ENCODE data around the gene RCOR1.

DNA sequence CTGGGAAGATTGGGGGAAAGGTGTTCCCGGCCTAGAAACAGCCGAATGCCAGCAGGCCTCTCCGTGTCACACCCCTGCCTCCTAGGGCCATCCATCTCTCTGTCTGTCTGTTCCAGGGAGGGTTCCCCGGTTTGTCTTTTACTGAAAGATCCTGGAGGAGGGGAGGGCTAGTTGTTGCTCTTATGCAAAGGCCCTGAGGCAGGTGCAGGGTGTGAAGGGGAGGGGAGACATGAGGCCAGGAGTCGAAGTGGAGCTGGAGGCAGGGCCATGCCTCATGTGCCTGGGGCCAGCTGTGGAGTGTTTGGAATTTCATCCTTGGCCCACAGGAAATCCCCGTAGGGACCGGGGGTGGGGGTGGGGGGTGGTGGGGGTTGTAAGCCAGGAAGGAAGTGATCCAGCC is 8.7 kb upstream of the RCOR1 start:
- TF ChIP-seq, protein P1, sequence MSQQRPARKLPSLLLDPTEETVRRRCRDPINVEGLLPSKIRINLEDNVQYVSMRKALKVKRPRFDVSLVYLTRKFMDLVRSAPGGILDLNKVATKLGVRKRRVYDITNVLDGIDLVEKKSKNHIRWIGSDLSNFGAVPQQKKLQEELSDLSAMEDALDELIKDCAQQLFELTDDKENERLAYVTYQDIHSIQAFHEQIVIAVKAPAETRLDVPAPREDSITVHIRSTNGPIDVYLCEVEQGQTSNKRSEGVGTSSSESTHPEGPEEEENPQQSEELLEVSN (IDR thresholded peaks at IDR 0.05; ENCODE audit: borderline replicate concordance, low read depth) = no peak
- no peak for TF ChIP-seq SREBF2 (IDR thresholded peaks at IDR 0.05)
- TF ChIP-seq, protein P2, sequence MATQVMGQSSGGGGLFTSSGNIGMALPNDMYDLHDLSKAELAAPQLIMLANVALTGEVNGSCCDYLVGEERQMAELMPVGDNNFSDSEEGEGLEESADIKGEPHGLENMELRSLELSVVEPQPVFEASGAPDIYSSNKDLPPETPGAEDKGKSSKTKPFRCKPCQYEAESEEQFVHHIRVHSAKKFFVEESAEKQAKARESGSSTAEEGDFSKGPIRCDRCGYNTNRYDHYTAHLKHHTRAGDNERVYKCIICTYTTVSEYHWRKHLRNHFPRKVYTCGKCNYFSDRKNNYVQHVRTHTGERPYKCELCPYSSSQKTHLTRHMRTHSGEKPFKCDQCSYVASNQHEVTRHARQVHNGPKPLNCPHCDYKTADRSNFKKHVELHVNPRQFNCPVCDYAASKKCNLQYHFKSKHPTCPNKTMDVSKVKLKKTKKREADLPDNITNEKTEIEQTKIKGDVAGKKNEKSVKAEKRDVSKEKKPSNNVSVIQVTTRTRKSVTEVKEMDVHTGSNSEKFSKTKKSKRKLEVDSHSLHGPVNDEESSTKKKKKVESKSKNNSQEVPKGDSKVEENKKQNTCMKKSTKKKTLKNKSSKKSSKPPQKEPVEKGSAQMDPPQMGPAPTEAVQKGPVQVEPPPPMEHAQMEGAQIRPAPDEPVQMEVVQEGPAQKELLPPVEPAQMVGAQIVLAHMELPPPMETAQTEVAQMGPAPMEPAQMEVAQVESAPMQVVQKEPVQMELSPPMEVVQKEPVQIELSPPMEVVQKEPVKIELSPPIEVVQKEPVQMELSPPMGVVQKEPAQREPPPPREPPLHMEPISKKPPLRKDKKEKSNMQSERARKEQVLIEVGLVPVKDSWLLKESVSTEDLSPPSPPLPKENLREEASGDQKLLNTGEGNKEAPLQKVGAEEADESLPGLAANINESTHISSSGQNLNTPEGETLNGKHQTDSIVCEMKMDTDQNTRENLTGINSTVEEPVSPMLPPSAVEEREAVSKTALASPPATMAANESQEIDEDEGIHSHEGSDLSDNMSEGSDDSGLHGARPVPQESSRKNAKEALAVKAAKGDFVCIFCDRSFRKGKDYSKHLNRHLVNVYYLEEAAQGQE (IDR thresholded peaks at IDR 0.05) = no peak
- TF ChIP-seq, protein P3, sequence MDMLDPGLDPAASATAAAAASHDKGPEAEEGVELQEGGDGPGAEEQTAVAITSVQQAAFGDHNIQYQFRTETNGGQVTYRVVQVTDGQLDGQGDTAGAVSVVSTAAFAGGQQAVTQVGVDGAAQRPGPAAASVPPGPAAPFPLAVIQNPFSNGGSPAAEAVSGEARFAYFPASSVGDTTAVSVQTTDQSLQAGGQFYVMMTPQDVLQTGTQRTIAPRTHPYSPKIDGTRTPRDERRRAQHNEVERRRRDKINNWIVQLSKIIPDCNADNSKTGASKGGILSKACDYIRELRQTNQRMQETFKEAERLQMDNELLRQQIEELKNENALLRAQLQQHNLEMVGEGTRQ (IDR thresholded peaks at IDR 0.05) = no peak
- TF ChIP-seq, protein P4, sequence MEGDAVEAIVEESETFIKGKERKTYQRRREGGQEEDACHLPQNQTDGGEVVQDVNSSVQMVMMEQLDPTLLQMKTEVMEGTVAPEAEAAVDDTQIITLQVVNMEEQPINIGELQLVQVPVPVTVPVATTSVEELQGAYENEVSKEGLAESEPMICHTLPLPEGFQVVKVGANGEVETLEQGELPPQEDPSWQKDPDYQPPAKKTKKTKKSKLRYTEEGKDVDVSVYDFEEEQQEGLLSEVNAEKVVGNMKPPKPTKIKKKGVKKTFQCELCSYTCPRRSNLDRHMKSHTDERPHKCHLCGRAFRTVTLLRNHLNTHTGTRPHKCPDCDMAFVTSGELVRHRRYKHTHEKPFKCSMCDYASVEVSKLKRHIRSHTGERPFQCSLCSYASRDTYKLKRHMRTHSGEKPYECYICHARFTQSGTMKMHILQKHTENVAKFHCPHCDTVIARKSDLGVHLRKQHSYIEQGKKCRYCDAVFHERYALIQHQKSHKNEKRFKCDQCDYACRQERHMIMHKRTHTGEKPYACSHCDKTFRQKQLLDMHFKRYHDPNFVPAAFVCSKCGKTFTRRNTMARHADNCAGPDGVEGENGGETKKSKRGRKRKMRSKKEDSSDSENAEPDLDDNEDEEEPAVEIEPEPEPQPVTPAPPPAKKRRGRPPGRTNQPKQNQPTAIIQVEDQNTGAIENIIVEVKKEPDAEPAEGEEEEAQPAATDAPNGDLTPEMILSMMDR (IDR thresholded peaks at IDR 0.05) = no peak

Measured in A549 (cell line).